Measurements from ENCODE around the gene GCGR. TPM values are rescaled to one million over a fixed set of nuclear protein-coding genes. Genes with fewer than 3 reads are reported as not detected.
A peak's percentile ranks its signal among the peaks of the same experiment; 100 is the strongest.

Gene GCGR
- total and polyA plus RNA-seq, 2 of the 13 experiments (the other 11 are each of a cell fraction or from before 2014, with no cell fraction given): 0.04 to 0.13 TPM

DNA sequence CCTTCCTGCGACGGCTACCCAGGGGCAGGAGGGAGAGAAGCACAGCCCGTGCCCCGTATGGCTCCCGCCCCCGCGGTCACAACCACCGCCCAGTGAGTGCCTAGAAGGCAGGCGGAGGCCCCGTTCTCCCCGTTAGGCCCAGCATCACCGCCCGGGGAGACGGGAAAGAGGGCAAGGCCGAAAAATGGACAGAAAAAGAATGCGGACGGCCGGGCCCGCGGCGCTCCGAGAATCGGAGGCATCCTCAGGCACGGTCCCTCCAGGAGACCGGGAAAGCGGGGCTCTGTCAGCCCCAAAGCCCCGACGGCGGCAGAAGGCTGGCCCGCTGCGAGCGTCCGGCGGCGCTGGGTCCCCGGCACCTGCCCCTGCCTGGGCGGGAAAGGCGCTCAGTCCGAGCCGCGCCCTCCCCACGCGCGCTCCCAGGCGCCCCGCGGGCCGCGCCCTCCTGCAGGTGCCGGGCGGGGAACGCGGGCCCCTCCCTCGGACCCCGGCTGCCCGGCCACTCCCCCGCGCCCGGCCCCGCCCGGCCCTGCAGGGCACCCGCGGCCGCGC is 28.7 kb downstream of the GCGR start (continued):
- TF ChIP-seq, protein P1, sequence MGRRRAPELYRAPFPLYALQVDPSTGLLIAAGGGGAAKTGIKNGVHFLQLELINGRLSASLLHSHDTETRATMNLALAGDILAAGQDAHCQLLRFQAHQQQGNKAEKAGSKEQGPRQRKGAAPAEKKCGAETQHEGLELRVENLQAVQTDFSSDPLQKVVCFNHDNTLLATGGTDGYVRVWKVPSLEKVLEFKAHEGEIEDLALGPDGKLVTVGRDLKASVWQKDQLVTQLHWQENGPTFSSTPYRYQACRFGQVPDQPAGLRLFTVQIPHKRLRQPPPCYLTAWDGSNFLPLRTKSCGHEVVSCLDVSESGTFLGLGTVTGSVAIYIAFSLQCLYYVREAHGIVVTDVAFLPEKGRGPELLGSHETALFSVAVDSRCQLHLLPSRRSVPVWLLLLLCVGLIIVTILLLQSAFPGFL (CRISPR knock-in tag; IDR thresholded peaks at IDR 0.05): 0 out of 2 replicates have a peak, but pooled peaks have one; percentile 56
- TF ChIP-seq MED8 (CRISPR knock-in tag; IDR thresholded peaks at IDR 0.05; ENCODE audit: insufficient replicate concordance) (no peak), SMAD9 (CRISPR knock-in tag; IDR thresholded peaks at IDR 0.05) (no peak), HDAC2 (CRISPR knock-in tag; IDR thresholded peaks at IDR 0.05) (no peak), ZNF703 (CRISPR knock-in tag; IDR thresholded peaks at IDR 0.05; ENCODE audit: borderline replicate concordance) (no peak), REXO4 (CRISPR knock-in tag; IDR thresholded peaks at IDR 0.05; ENCODE audit: borderline replicate concordance) (no peak), SIN3A (IDR thresholded peaks at IDR 0.05; ENCODE audit: borderline replicate concordance, low read depth, low read length) (no peak), ZNF709 (CRISPR knock-in tag; IDR thresholded peaks at IDR 0.05) (peak; percentile 27), RFXAP (CRISPR knock-in tag; IDR thresholded peaks at IDR 0.05; ENCODE audit: borderline replicate concordance) (peak; percentile 24; the same call in 1 of the 2 replicates), CENPX (CRISPR knock-in tag; IDR thresholded peaks at IDR 0.05) (no peak)
- TF ChIP-seq, protein P2, sequence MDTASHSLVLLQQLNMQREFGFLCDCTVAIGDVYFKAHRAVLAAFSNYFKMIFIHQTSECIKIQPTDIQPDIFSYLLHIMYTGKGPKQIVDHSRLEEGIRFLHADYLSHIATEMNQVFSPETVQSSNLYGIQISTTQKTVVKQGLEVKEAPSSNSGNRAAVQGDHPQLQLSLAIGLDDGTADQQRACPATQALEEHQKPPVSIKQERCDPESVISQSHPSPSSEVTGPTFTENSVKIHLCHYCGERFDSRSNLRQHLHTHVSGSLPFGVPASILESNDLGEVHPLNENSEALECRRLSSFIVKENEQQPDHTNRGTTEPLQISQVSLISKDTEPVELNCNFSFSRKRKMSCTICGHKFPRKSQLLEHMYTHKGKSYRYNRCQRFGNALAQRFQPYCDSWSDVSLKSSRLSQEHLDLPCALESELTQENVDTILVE (CRISPR knock-in tag; IDR thresholded peaks at IDR 0.05): no peak
- TF ChIP-seq, protein P3, sequence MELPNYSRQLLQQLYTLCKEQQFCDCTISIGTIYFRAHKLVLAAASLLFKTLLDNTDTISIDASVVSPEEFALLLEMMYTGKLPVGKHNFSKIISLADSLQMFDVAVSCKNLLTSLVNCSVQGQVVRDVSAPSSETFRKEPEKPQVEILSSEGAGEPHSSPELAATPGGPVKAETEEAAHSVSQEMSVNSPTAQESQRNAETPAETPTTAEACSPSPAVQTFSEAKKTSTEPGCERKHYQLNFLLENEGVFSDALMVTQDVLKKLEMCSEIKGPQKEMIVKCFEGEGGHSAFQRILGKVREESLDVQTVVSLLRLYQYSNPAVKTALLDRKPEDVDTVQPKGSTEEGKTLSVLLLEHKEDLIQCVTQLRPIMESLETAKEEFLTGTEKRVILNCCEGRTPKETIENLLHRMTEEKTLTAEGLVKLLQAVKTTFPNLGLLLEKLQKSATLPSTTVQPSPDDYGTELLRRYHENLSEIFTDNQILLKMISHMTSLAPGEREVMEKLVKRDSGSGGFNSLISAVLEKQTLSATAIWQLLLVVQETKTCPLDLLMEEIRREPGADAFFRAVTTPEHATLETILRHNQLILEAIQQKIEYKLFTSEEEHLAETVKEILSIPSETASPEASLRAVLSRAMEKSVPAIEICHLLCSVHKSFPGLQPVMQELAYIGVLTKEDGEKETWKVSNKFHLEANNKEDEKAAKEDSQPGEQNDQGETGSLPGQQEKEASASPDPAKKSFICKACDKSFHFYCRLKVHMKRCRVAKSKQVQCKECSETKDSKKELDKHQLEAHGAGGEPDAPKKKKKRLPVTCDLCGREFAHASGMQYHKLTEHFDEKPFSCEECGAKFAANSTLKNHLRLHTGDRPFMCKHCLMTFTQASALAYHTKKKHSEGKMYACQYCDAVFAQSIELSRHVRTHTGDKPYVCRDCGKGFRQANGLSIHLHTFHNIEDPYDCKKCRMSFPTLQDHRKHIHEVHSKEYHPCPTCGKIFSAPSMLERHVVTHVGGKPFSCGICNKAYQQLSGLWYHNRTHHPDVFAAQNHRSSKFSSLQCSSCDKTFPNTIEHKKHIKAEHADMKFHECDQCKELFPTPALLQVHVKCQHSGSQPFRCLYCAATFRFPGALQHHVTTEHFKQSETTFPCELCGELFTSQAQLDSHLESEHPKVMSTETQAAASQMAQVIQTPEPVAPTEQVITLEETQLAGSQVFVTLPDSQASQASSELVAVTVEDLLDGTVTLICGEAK (IDR thresholded peaks at IDR 0.05): no peak
- TF ChIP-seq, protein P3 (CRISPR knock-in tag; IDR thresholded peaks at IDR 0.05): peak; percentile 74; the same call in 1 of the 2 replicates
- TF ChIP-seq, protein P4, sequence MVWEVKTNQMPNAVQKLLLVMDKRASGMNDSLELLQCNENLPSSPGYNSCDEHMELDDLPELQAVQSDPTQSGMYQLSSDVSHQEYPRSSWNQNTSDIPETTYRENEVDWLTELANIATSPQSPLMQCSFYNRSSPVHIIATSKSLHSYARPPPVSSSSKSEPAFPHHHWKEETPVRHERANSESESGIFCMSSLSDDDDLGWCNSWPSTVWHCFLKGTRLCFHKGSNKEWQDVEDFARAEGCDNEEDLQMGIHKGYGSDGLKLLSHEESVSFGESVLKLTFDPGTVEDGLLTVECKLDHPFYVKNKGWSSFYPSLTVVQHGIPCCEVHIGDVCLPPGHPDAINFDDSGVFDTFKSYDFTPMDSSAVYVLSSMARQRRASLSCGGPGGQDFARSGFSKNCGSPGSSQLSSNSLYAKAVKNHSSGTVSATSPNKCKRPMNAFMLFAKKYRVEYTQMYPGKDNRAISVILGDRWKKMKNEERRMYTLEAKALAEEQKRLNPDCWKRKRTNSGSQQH (CRISPR knock-in tag; IDR thresholded peaks at IDR 0.05; ENCODE audit: low read depth): no peak

Data from HepG2 (cell line).